Right ventricle myocardium inferior (tissue), 1 donor: ENCODE measurements around the gene PSME2. TPM values are rescaled to one million over a fixed set of nuclear protein-coding genes. Genes with fewer than 3 reads are reported as not detected.
"Not testable (repeated sequence)": the region's sequence is repeated elsewhere in the genome, so short reads cannot be mapped to it uniquely, and the experiment has no call there.

ENCODE experiments used
- ATAC-seq: fragments of 200-7000 bp; cut with Tn5 transposase; one replicate; pipeline ENCODE4 v1.9.1; 2020; ENCODE audit warnings: mild to moderate bottlenecking, moderate library complexity
- DNase-seq: peaks from one replicate; pipeline ENCODE4 v3.0.0; 2021; ENCODE audit errors: missing footprints
- intact Hi-C: fragments of 100-400 bp; cut with DNase I; formaldehyde crosslinking; loops from one replicate; pipeline ENCODE4 v1.11.0; 2022
- total RNA-seq: library from RNA; stranded (reverse); fragmentation: NEBNext Ultra II Directional; extraction: Animal tissue kit (Norgen Biotek cat#: 25700); gene quantifications from one replicate; pipeline ENCODE4 v1.2.1, GENCODE V29; 2021
- donor health status: DM: no; HTN: yes; CAD: no; lungs with severe emphysema.

The PSME2 gene
- total RNA-seq, 1 donor from 2014 or later, result 109 TPM

DNA sequence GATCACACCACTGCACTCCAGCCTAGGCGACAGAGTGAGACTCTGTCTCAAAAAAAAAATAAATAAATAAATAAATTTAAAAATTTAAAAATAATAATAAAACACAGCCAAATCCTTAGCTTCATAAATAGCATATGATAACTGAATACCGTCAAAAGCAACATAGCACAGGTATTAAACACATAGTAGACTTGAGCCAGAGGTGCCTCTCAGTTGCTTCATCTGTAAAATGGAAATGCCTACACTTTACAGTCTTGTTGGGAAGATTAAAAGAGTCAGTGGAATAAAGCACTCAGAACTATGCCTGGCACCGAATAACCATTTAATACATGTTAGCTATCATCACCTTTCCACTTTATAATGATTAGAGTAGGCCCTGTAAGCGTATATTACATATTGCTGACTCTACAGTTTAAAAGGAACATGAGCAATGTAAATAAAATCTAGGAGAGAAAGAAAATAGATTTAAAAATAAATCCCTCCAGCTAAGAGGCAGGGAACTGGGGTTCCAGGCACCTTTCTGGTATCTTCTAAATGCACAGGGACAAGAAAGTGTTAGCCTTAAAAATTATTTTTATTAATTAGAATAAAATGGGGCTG is 39.6 kb downstream of the PSME2 start:
- DNase-seq (no peak), ATAC-seq (no peak)
- intact Hi-C loops, result loop anchor here (5.0 kb wide), 1 partner anchor 49 kb away; no protein-coding TSS in a partner anchor

- intact Hi-C loops, result loop anchor here (5.0 kb wide), 1 partner anchor 48 kb away; no protein-coding TSS in a partner anchor
- ATAC-seq, result not testable (repeated sequence)
Measured at GRCh38 chr14:24105609-24106239, 40.7 kb downstream of the PSME2 start.

DNA sequence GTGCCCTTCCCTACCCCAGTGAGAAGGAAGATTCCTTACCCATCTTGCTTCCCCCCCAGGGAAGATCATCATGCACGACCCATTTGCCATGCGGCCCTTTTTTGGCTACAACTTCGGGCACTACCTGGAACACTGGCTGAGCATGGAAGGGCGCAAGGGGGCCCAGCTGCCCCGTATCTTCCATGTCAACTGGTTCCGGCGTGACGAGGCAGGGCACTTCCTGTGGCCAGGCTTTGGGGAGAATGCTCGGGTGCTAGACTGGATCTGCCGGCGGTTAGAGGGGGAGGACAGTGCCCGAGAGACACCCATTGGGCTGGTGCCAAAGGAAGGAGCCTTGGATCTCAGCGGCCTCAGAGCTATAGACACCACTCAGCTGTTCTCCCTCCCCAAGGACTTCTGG is 43.0 kb downstream of the PSME2 start:
- ATAC-seq, result no peak
- DNase-seq, result no peak
- intact Hi-C loops, result no loop called here

More at GRCh38 chr14:24105609-24106239, 40.7 kb downstream of the PSME2 start:
- DNase-seq, result not testable (repeated sequence)

DNA sequence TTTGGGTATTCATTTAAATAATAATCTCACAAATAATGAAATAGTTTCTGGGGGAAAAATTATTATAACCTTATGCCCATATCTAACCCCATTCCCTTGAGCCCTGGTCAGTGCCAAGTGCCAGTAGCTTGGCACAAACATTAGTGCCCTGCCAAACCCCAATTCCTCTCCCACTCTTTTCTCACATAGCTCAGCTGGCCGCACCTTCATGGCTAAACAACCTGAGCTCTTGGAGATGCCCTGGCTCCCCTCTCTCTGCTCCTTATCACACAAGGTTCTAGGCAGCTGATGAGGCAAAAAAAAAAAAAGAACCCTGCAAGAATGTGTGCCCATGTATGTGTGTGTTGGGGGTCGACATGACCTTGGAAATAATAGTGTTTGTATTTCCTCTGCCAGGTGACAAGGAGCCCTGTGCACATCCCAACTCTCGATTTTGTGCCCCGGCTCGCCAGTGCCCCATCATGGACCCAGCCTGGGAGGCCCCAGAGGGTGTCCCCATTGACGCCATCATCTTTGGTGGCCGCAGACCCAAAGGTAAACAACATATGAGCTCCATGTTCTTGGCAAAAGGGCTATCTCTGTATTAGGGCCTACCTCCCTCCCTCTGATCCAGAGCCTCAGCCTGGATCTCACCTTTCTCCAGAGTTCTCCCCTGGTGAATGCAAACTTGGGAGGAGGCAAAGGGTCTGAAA is 43.9 kb downstream of the PSME2 start:
- intact Hi-C loops, result no loop called here
- ATAC-seq (no peak), DNase-seq (no peak)

- no peak for ATAC-seq
- intact Hi-C loops, result no loop called here
- DNase-seq, result no peak
Measured at GRCh38 chr14:24100982-24101494, 45.4 kb downstream of the PSME2 start.

- no peak for DNase-seq
- intact Hi-C loops, result no loop called here
- ATAC-seq, result no peak
Measured at GRCh38 chr14:24100197-24100981, 46.0 kb downstream of the PSME2 start.

- DNase-seq (no peak), ATAC-seq (no peak)
- intact Hi-C loops, result no loop called here
Measured at GRCh38 chr14:24098927-24099813, 47.2 kb downstream of the PSME2 start.

- DNase-seq (no peak), ATAC-seq (no peak)
- intact Hi-C loops, result no loop called here
Measured at GRCh38 chr14:24098229-24098926, 48.0 kb downstream of the PSME2 start.

DNA sequence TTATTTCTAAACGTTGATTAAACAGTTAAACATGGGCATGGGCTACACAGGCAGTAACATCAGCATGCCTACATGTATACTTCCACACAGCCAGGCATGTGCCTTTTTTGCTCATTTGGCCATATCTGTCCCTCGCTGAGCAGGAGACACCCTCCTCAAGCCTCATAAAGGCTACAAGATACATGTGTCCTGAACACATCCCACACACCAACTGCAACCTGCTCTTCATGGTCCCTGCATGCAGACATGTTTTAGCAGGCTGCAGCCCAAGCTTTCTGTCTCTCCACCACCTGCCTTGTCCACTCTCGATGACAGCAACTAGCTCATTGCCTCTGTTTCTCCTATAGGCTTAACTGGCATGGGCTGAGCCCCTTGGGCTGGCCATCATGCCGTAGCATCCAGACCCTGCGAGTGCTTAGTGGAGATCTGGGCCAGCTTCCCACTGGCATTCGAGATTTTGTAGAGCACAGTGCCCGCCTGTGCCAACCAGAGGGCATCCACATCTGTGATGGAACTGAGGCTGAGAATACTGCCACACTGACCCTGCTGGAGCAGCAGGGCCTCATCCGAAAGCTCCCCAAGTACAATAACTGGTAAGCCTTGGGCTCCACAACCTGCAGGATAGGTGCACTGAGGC is 49.7 kb downstream of the PSME2 start:
- DNase-seq (no peak), ATAC-seq (no peak)
- intact Hi-C loops, result no loop called here

- DNase-seq, result peak; percentile 81
- intact Hi-C loops, result no loop called here
Measured at GRCh38 chr14:24095271-24096068, 50.9 kb downstream of the PSME2 start.

DNA sequence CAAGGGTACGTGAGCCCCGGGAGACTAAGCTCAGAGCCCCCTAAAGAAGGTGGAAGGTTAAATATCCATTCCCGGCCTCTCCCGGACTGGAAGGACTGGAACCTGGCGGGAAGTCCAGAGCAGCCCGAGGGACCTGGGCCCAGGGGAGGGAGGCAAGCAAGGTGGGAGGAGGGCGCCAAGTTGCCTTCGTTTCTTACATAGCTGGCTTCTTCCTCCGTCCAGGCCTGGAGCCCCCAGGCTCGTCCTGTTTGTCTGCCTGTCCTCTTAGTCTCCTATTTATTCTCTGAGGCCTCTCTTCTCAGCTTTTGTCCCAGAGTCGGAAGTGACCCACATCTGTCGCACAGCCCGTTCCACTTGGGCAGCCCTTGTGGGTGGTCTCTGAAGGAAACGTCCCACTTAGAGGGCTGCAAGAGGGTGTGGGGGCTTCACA is 51.6 kb downstream of the PSME2 start:
- intact Hi-C loops, result no loop called here
- DNase-seq (no peak), ATAC-seq (no peak)

More at GRCh38 chr14:24095271-24096068, 50.9 kb downstream of the PSME2 start:
- ATAC-seq, result peak; percentile 13

DNA sequence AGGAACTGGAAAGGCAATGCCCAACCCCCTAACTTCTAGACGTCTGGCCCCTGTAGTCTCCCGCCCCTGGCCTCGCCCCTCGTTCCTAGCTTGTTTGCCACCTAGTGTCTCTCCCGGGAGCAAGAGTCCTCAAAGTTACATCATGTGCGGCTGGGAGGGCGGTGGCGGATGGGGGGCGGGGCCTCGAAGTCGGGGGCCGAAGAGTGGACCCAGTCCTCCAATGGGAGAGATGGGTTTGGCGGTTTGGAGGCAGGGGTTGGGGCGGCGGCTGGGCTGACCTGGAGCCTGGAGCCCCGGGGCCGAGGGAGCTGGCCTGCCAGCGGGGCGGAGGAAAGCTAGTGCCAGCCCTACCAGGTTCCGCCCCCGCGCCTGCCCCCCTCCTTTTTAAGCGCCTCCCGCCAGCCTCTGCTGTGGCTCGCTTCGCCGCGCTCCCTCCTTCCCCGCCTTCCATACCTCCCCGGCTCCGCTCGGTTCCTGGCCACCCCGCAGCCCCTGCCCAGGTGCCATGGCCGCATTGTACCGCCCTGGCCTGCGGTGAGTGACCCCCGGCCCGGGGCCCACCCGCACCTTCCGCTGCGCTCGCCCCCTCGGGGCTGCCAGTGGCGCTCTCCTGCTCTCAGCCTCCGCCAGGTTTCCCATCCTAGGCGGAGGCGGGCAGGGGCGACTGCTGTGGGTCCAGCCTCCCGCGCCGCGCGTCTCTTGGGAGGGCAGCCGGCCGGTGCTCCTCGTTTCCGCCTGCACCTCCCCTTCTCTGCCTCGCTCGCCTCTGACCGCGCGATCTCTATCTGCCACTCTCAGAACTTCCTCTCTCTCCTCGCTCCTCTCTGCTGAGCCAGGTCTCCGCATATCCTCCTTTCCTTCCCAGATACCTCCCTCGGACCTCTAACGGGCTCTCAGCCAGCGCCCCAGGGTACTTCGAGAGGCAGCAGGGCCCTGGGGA is 52.2 kb downstream of the PSME2 start, which contains the start of gene PCK2:
Gene PCK2, plus strand, starts transcription at position 411 of the 940 bp plus-strand sequence. Its CDS starts 95 bp downstream, at position 506.
- ATAC-seq (peak; percentile 94), DNase-seq (peak; percentile 96)
- intact Hi-C loops, result loop anchor here (2.0 kb wide), 1 partner anchor 15 kb away; no protein-coding TSS in a partner anchor
